HG03521 (cell line): ENCODE results near the gene TGFBR2.

Source experiments
- ATAC-seq: cut with Tn5 transposase; IDR thresholded peaks from one replicate; pipeline ENCODE4 v1.9.1; 2021; ENCODE audit warnings: mild to moderate bottlenecking, moderate library complexity; ENCODE audit not compliant: unreplicated experiment

TGFBR2 gene

GRCh38 chr3:30671527-30672286 is 65.3 kb downstream of the TGFBR2 start:
- no peak for ATAC-seq

- no peak for ATAC-seq
Observed at GRCh38 chr3:30672287-30672735, 65.9 kb downstream of the TGFBR2 start.

- no peak for ATAC-seq
Observed at GRCh38 chr3:30672959-30673358, 66.6 kb downstream of the TGFBR2 start.

- ATAC-seq: no peak
Observed at GRCh38 chr3:30673425-30674341, 67.3 kb downstream of the TGFBR2 start.

GRCh38 chr3:30675006-30675405 is 68.6 kb downstream of the TGFBR2 start:
- no peak for ATAC-seq

GRCh38 chr3:30675774-30676173 is 69.4 kb downstream of the TGFBR2 start:
- no peak for ATAC-seq

- no peak for ATAC-seq
Observed at GRCh38 chr3:30676424-30677346, 70.3 kb downstream of the TGFBR2 start.

GRCh38 chr3:30677347-30677685 is 70.9 kb downstream of the TGFBR2 start:
- ATAC-seq: no peak

- ATAC-seq: no peak
Observed at GRCh38 chr3:30679045-30679444, 72.6 kb downstream of the TGFBR2 start.

GRCh38 chr3:30680789-30681648 is 74.6 kb downstream of the TGFBR2 start:
- no peak for ATAC-seq

GRCh38 chr3:30681649-30682211 is 75.3 kb downstream of the TGFBR2 start:
- no peak for ATAC-seq

- ATAC-seq: no peak
Observed at GRCh38 chr3:30682434-30683155, 76.2 kb downstream of the TGFBR2 start.

GRCh38 chr3:30683769-30684168 is 77.4 kb downstream of the TGFBR2 start:
- no peak for ATAC-seq

- ATAC-seq: no peak
Observed at GRCh38 chr3:30684356-30684755, 78.0 kb downstream of the TGFBR2 start.

- no peak for ATAC-seq
Observed at GRCh38 chr3:30685267-30685667, 78.9 kb downstream of the TGFBR2 start.

GRCh38 chr3:30686176-30686575 is 79.8 kb downstream of the TGFBR2 start:
- no peak for ATAC-seq

GRCh38 chr3:30686799-30687198 is 80.4 kb downstream of the TGFBR2 start:
- no peak for ATAC-seq

GRCh38 chr3:30687930-30688570 is 81.6 kb downstream of the TGFBR2 start:
- no peak for ATAC-seq
